HG02678 (cell line): ENCODE results near the gene CAPS2.
"Not testable (repeated sequence)": the region's sequence is repeated elsewhere in the genome, so short reads cannot be mapped to it uniquely, and the experiment has no call there.

Experiments used
- ATAC-seq: cut with Tn5 transposase; IDR thresholded peaks from one replicate; pipeline ENCODE4 v1.9.1; 2021; ENCODE audit warnings: mild to moderate bottlenecking, moderate library complexity; ENCODE audit not compliant: unreplicated experiment

The CAPS2 gene

GRCh38 chr12:75329918-75330826 is at the start of gene CAPS2:
Gene CAPS2 (minus strand): TSS chr12:75330324. CDS start chr12:75326498, 3,826 bp downstream.
- peak; percentile 86 for ATAC-seq

GRCh38 chr12:75378354-75378753 is 48.2 kb upstream of the CAPS2 start:
- ATAC-seq = no peak

DNA sequence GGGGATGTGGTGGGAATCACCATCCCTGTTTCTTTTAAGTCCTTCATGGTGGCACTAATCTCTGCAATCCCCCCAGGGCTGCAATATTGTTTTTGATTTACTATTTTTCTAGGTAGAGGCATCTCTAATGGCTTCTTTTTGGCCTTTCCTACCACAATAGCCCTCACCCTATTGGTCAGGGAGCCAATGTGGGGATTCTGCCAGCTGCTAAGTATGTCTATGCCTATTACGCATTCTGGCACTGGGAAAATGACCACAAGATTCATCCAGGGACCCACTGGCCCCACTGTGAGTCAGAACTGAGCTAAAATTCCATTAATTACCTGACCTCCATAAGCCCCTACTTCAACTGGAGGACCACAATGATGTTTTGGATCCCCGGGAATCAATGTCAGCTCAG is 44.8 kb upstream of the CAPS2 start:
- ATAC-seq = no peak

DNA sequence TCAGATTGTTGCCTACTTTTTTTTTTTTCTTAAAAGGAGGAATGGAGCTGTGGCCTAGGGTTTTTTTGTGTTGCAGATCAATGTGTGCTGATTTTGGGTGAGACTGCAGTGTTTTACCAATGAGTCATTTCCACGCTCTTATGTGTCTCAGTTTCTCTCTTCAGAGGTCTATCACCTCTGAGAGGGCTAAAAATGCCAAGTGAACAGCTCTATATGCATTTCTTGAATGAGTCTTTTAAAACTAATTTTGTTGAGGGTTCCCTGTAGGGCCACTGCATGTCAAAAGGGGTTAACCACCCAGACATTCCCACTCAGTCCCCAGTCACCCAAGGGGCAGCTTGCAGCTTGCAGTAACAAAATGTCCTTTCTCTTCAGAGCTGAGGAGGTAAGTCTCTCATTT is 36.5 kb upstream of the CAPS2 start:
- peak; percentile 68 for ATAC-seq

DNA sequence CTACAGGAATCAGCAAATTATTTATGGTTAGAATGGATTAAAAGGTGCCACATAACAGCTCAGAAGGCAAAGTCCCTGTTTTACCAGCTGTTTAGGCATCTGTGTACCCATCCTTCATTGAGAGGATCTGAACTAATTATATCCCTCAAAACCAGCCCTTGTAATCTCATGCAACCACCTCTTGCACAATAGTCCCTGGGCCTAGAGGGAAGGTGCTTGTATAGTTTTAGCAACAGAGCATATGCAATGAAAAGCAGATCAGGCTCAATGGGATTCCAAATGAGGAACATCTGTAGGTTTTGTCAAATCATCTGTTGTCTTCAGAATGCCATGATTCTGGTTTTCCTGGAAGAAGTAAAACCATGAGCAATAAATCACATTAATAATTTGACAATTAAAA is 34.8 kb upstream of the CAPS2 start:
- no peak for ATAC-seq

- ATAC-seq = no peak
Measured at GRCh38 chr12:75361408-75361807, 31.3 kb upstream of the CAPS2 start.

DNA sequence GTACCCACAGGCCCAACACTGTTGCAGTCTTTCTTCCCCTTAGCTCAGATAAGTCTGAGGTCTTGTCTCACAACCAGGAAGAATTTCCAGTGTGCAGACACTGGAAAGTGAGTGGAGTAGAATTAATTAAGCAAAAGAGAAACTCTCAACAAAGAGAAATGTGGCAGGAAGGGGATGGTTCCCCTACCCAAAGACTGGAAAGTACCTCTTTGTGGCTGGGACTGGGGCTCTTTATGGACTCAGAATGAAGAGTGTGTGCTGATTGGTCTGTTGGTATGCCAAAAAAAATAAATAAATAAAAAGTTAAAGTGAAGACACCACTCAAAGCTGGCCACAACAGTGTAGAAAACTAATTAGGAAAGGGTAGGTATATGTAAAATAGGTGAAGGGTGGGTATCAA is 30.8 kb upstream of the CAPS2 start:
- ATAC-seq = no peak

- no peak for ATAC-seq
Measured at GRCh38 chr12:75354011-75354410, 23.9 kb upstream of the CAPS2 start.

- ATAC-seq = no peak
Measured at GRCh38 chr12:75350413-75350812, 20.3 kb upstream of the CAPS2 start.

DNA sequence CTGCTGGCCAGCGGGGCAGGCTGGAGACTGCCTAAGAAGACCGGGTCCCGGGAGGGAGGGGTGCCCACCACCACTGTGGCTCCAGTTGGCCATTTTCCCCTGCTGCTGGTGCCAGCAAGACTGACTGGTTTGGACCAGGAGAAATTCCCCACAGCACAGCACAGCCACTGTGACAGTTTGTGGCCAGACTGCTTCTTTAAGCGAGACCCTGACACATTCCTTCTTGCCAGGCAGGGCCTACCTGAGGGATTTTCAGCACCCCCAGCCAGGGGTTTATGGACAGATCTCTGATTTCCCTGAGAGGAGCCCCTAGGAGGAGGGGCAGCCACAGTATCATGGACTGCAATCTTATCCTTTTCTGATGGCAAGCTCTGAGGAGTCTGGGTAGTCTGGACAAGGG is 19.8 kb upstream of the CAPS2 start:
- no peak for ATAC-seq

- not testable (repeated sequence) for ATAC-seq
Measured at GRCh38 chr12:75346215-75346614, 16.1 kb upstream of the CAPS2 start.

- no peak for ATAC-seq
Measured at GRCh38 chr12:75345531-75345930, 15.4 kb upstream of the CAPS2 start.

DNA sequence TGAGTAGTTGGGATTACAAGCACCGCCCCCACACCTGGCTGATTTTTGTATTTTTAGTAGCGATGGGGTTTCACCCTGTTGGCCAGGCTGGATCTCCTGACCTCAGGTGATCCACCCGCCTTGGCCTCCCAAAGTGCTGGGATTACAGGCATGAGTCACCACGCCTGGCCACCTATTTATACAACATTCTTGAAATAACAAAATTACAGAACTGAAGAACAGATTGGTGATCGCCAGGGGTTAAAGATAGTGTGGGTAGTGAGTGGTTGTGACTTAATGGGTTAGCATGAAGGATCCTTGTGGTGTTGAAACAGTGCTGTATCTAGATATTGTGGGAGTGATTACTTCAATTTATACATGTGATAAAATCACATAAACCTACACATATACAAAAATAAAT is 11.7 kb upstream of the CAPS2 start:
- ATAC-seq = no peak

DNA sequence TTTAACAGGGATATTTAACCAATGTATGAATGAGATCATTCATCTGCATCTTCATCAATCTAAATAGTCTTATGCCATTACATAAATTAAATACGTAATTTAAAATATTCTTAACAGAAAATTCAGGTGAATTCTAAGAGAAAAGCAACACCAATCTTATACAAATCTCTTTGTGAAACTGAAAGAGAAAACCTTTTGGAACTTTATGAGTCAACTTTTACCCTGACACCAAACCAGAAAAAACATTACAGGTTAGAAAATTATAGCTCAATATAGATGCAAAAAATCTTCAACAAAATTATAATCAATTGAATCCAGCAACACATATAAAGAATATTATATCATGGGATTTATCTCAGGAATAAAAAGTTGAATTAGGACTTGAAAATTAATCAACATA is 7.8 kb upstream of the CAPS2 start:
- ATAC-seq = peak; percentile 55

- peak; percentile 59 for ATAC-seq
Measured at GRCh38 chr12:75334384-75335030, 4.4 kb upstream of the CAPS2 start, which contains the start of gene GLIPR1L1. Gene GLIPR1L1 (plus strand): TSS chr12:75334670. CDS start chr12:75334729, 59 bp downstream.

GRCh38 chr12:75327642-75328041 is 2.5 kb downstream of the CAPS2 start:
- ATAC-seq = no peak

DNA sequence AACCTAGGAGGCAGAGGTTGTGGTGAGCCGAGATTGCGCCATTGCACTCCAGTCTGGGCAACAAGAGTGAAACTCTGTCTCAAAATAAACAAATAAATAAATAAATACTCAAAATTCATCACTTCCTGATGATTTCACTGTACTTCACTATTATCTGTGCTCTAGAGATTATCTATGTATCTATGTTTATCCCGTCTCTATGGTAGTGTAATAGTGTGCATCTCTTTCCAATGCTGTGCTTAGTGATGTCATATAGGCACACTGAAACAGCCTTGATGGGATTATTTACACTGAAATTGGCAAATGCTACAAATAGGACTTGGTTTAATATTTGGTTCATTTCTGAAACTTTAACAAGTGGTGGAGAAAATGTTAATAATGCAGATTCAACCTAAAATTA is 6.5 kb downstream of the CAPS2 start:
- no peak for ATAC-seq

GRCh38 chr12:75322464-75322863 is 7.7 kb downstream of the CAPS2 start:
- no peak for ATAC-seq

DNA sequence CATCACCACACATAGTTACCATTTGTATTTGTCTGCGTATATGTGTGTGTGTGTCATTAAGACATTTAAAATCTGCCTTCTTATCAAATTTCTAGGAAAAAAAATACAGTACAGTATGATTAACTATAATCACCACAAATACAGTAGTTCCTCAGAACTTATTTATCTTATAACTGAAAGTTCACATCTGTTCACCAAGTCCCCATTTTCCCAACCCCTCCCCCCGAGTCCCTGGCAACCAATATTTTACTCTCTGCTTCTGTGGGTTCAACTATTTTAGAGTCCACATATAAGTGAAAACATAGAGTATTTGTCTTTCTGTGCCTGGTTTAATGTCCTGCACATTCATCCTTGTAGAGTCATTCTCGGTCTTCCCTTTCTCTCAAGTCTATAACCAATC is 12.3 kb downstream of the CAPS2 start:
- no peak for ATAC-seq

DNA sequence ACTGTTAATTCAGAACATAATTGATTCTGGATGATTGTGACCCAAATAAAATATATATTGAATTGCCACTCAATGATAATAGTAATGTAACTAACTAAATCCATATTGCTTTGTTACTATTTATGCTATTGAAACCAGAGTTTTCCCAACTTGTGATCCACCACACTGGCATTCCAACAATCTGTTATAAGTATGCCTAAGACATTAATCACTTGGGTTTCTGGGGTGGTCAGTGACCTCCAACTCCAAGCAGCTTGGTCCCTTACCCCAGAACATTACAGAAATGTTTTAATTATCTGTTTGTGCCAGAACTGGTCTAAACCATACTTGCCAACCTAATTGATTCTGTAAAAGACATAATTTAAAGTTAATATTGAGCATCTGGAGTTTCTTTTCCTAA is 14.6 kb downstream of the CAPS2 start:
- no peak for ATAC-seq

GRCh38 chr12:75311369-75311768 is 18.8 kb downstream of the CAPS2 start:
- ATAC-seq = no peak

DNA sequence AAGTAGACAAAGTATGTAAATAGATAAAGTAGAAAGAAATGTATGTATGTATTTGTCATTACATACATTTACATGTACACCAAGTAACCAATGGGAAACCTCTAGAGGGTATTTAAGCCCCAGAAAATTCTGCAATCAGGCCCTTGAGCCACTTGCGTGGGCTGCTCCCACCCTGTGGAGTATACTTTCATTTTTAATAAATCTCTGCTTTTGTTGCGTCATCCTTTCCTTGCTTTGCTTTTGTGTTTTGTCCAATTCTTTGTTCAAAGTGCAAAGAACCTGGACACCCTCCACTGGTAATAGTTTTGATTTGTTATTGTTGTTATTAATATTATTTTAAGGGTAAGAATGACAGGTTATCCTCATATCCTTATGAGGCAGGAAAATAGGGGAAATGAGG is 21.8 kb downstream of the CAPS2 start:
- no peak for ATAC-seq
